Duodenal mucosa (tissue), 2 donors: ENCODE results near the gene NAV2.
"Not testable (repeated sequence)": the region's sequence is repeated elsewhere in the genome, so short reads cannot be mapped to it uniquely, and the experiment has no call there.

Experiments used
- H3K27ac ChIP-seq: one replicate; pipeline ENCODE4 v1.7.0; 2013; ENCODE audit warnings: low read depth, low read length
- H3K27me3 ChIP-seq, 2 donors: one replicate each; pipeline ENCODE4 v1.7.0; 2013; ENCODE audit warnings: low read length in 2 of 2, control low read depth in 1 of 2; ENCODE audit not compliant: insufficient read depth in 2 of 2, control insufficient read depth in 1 of 2
- H3K36me3 ChIP-seq, 2 donors: one replicate each; pipeline ENCODE4 v1.7.0; 2013; ENCODE audit warnings: low read length in 2 of 2, control low read depth in 1 of 2; ENCODE audit not compliant: insufficient read depth in 2 of 2, control insufficient read depth in 1 of 2
- H3K4me1 ChIP-seq, 2 donors: one replicate each; pipeline ENCODE4 v1.7.0; 2013; ENCODE audit warnings: low read length in 2 of 2, control low read depth in 1 of 2; ENCODE audit not compliant: insufficient read depth in 2 of 2, control insufficient read depth in 1 of 2
- H3K4me3 ChIP-seq, 2 donors: one replicate each; pipeline ENCODE4 v1.7.0; 2013; ENCODE audit warnings: low read length in 2 of 2, low read depth in 1 of 2
- H3K9ac ChIP-seq, 2 donors: one replicate each; pipeline ENCODE4 v1.7.0; 2013; ENCODE audit warnings: low read length in 2 of 2, low read depth in 1 of 2
- H3K9me3 ChIP-seq, 2 donors: one replicate each; pipeline ENCODE4 v1.7.0; 2013; ENCODE audit warnings: low read length in 2 of 2, control low read depth in 1 of 2; ENCODE audit not compliant: control insufficient read depth in 1 of 2

Gene NAV2

DNA sequence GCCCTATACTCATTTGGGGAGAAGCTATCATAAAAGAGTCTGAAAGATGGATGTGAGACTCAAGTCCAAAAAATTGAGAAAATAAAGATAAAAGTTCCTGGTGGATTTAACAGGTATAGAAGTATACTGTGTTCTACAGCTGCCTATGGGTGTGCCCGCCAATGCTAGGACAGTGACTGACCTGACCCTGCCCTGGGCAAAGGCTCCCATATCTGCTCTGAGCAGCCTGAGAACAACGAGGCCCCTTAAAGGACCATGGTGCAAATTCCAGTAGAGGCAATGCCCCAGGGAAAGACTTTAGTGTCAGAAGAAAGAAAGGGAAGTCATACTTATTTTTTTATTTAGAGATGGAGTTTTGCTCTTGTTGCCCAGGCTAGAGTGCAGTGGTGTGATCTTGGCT is 181.8 kb downstream of the NAV2 start:
- Histone ChIP-seq H3K9me3 (no peaks in the 10 kb centered on the region), H3K27ac (no peak overlapping the region), H3K36me3 (peaks cover 0 to 12% of the 10 kb centered on the region in 2 donors), H3K4me3 (no peak overlapping the region), H3K9ac (no peak overlapping the region), H3K27me3 (no peaks in the 10 kb centered on the region), H3K4me1 (no peaks in the 10 kb centered on the region)

DNA sequence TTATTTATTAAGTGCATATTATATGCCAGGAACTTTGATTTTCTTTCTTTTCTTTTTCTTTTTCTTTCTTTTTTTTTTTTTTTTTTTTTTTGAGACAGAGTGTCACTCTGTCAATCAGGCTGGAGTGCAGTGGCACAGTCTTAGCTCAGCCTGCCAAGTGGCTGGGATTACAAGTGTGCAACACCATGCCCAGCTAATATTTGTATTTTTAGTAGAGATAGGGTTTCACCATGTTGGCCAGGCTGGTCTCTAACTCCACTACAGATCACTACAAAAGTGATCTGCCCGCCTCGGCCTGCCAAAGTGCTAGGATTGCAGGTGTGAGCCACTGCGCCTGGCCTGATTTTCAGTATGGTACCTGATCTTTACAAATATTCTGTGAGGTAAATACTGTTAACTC is 182.4 kb downstream of the NAV2 start:
- not testable (repeated sequence) for H3K27ac ChIP-seq, H3K4me1 ChIP-seq, H3K9ac ChIP-seq, H3K27me3 ChIP-seq, H3K9me3 ChIP-seq, H3K4me3 ChIP-seq
- H3K36me3 ChIP-seq, result peaks cover 0 to 12% of the 10 kb centered on the region in 2 donors

GRCh38 chr11:19895776-19896175 is 183.1 kb downstream of the NAV2 start:
- Histone ChIP-seq H3K9me3 (no peaks in the 10 kb centered on the region), H3K4me1 (no peaks in the 10 kb centered on the region), H3K4me3 (no peak overlapping the region), H3K27ac (no peak overlapping the region), H3K36me3 (peaks cover 0 to 5% of the 10 kb centered on the region in 2 donors), H3K9ac (no peak overlapping the region), H3K27me3 (no peaks in the 10 kb centered on the region)

DNA sequence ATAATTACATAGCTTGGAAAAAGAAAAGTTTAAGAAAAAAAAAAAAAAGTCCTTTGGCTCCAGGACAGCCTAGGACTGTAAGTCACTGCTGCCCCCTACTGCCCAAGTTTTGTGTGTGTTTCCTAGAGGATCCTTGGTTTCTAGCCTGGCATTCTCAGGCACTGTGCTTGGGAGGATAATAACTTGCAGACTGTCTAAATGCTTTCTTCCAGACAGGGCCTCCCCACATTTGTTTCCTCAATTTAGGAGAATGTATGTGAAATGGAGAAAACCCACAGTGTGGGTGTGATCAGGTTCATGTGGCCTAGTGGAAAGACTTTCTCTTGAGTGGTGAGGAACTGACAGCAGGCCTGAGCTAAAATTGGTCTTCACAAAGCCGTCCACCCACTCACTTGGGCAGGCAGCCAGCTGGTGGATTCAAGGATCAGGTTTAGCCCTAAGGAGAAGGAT is 191.0 kb downstream of the NAV2 start:
- no peaks in the 10 kb centered on the region for H3K9me3 ChIP-seq
- no peaks in the 10 kb centered on the region for H3K36me3 ChIP-seq
- no peak overlapping the region for H3K9ac ChIP-seq
- no peak overlapping the region for H3K4me3 ChIP-seq
- no peaks in the 10 kb centered on the region for H3K27me3 ChIP-seq
- H3K4me1 ChIP-seq, result no peaks in the 10 kb centered on the region
- H3K27ac ChIP-seq, result no peak overlapping the region

DNA sequence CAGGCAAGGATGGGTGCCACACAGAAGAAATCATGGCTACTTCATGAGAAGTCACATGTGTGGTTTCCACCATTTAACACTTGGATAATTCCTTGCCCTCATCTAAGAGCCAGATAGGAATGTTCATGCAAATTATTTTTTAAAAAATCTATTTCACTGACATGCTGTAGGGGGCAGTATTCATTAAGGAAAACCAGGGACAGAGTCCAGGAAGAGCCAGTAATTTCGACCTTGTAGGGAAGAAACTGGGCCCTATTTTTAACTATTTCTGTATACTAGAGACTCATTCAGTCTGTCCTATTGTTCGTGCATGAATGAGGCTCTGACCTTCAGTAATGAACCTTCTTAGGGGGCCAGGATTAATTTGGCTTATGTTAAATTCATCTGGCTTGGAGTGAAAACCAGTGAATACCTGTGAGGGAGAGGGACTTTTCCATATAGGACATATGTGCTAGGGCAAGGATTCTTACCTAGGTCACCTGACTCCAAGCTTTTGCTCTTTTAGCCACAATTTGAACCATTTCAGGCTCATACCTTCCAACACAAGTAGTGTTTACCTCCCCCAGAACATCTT is 192.7 kb downstream of the NAV2 start:
- H3K9me3 ChIP-seq, result no peaks in the 10 kb centered on the region
- H3K4me1 ChIP-seq, result no peaks in the 10 kb centered on the region
- no peak overlapping the region for H3K4me3 ChIP-seq
- H3K27ac ChIP-seq, result no peak overlapping the region
- no peak overlapping the region for H3K9ac ChIP-seq
- H3K36me3 ChIP-seq, result no peaks in the 10 kb centered on the region
- no peaks in the 10 kb centered on the region for H3K27me3 ChIP-seq

DNA sequence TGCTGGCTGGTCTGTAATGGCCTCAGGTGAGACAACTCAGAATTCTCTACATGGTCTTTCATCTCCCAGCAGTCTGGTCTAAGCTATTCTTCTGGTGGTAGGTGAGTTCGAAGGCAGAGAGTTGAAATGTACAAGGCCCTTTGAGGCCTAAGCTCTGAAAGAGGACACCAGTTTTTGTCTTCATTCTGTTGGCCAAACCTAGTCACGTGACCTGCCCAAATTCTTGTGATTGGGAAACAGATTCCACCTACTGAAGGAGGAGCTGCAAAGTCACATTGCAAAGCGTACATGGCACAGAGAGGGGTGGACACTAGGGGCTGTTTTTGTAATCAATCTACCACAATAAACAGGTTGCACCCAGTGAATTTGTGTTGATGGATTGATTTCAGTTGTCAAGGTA is 193.5 kb downstream of the NAV2 start:
- Histone ChIP-seq H3K27ac (no peak overlapping the region), H3K27me3 (no peaks in the 10 kb centered on the region), H3K4me1 (no peaks in the 10 kb centered on the region), H3K9ac (no peak overlapping the region), H3K4me3 (no peak overlapping the region), H3K9me3 (no peaks in the 10 kb centered on the region), H3K36me3 (no peaks in the 10 kb centered on the region)

GRCh38 chr11:19907008-19907579 is 194.5 kb downstream of the NAV2 start:
- H3K9ac ChIP-seq, result no peak overlapping the region
- no peaks in the 10 kb centered on the region for H3K27me3 ChIP-seq
- no peak overlapping the region for H3K4me3 ChIP-seq
- H3K27ac ChIP-seq, result no peak overlapping the region
- H3K9me3 ChIP-seq, result no peaks in the 10 kb centered on the region
- no peaks in the 10 kb centered on the region for H3K4me1 ChIP-seq
- no peaks in the 10 kb centered on the region for H3K36me3 ChIP-seq

GRCh38 chr11:19907839-19908238 is 195.2 kb downstream of the NAV2 start:
- Histone ChIP-seq H3K36me3 (no peaks in the 10 kb centered on the region), H3K4me1 (no peaks in the 10 kb centered on the region), H3K4me3 (no peak overlapping the region), H3K9me3 (no peaks in the 10 kb centered on the region), H3K9ac (no peak overlapping the region), H3K27me3 (no peaks in the 10 kb centered on the region), H3K27ac (no peak overlapping the region)

DNA sequence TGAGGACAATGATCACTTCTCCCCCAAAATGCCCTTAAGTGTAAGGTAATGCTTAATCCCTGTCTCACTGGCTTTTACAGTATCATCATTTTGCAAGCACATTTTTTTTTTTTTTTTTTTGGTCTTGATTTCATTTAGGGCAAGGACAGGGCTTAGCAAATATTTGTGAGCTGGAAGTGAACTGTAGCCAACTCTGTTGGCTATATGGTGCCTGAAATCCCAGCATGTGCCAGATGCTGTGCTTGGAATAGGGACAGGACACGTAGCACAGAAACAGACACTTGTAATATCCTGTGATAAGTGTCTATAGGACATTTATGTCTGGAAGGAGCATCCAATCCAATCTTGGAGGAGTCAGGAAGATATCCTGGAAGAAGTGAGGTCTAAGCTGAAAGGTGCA is 198.3 kb downstream of the NAV2 start:
- no peak overlapping the region for H3K4me3 ChIP-seq
- H3K36me3 ChIP-seq, result no peaks in the 10 kb centered on the region
- no peak overlapping the region for H3K27ac ChIP-seq
- no peaks in the 10 kb centered on the region for H3K27me3 ChIP-seq
- no peak overlapping the region for H3K9ac ChIP-seq
- peaks cover 0 to 5% of the 10 kb centered on the region in 2 donors for H3K4me1 ChIP-seq
- no peaks in the 10 kb centered on the region for H3K9me3 ChIP-seq

GRCh38 chr11:19912115-19912957 is 199.7 kb downstream of the NAV2 start:
- Histone ChIP-seq H3K9me3 (no peaks in the 10 kb centered on the region), H3K36me3 (no peaks in the 10 kb centered on the region), H3K4me3 (no peak overlapping the region), H3K9ac (no peak overlapping the region), H3K4me1 (peaks cover 0 to 5% of the 10 kb centered on the region in 2 donors), H3K27ac (no peak overlapping the region), H3K27me3 (no peaks in the 10 kb centered on the region)
